Chondrocyte (in vitro differentiated cells): Measurements from ENCODE around the gene DRICH1. TPM values are rescaled to one million over a fixed set of nuclear protein-coding genes. Genes with fewer than 3 reads are reported as not detected.
A peak's percentile ranks its signal among the peaks of the same experiment; 100 is the strongest.
"Not testable (repeated sequence)": the region's sequence is repeated elsewhere in the genome, so short reads cannot be mapped to it uniquely, and the experiment has no call there.

Experiments
- DNase-seq: peaks from one replicate; pipeline ENCODE4 v3.0.0; 2021; ENCODE audit warnings: mixed read lengths, low spot score
- H3K27ac Mint-ChIP-seq: one replicate; pipeline ENCODE4 v1.8.0; 2021; ENCODE audit warnings: mild to moderate bottlenecking, moderate library complexity, mixed read lengths; ENCODE audit not compliant: unreplicated experiment
- H3K27me3 Mint-ChIP-seq: 2 replicates; pipeline ENCODE4 v1.8.0; 2021; ENCODE audit warnings: low read depth, mixed read lengths
- H3K36me3 Mint-ChIP-seq: 2 replicates; pipeline ENCODE4 v1.8.0; 2021; ENCODE audit warnings: low read depth, mixed read lengths
- H3K4me1 Mint-ChIP-seq: 2 replicates; pipeline ENCODE4 v1.8.0; 2021; ENCODE audit warnings: low read depth, mild to moderate bottlenecking, mixed read lengths
- H3K4me3 Mint-ChIP-seq: one replicate; pipeline ENCODE4 v1.8.0; 2021; ENCODE audit warnings: mild to moderate bottlenecking, moderate library complexity, mixed read lengths; ENCODE audit not compliant: unreplicated experiment
- H3K9me3 Mint-ChIP-seq: 2 replicates; pipeline ENCODE4 v1.8.0; 2021; ENCODE audit warnings: low read depth, mixed read lengths
- CTCF ChIP-seq: fragments of 200-600 bp; sonication (generic); IDR thresholded peaks from 2 replicates; pipeline ENCODE4 v1.5.0; 2021; ENCODE audit warnings: antibody characterized with exemption, mild to moderate bottlenecking, moderate library complexity
- total RNA-seq: library from RNA; stranded (reverse); gene quantifications from 3 replicates; pipeline ENCODE4 v1.2.1, GENCODE V29; 2021

Gene DRICH1
- total RNA-seq, 1 donor from 2014 or later, result not detected

GRCh38 chr22:23638611-23639010, 6.5 kb upstream of the DRICH1 start:
- H3K27ac Mint-ChIP-seq, result no peak overlapping the region
- H3K27me3 Mint-ChIP-seq, result no peaks in the 10 kb centered on the region
- H3K4me3 Mint-ChIP-seq, result no peak overlapping the region
- no peaks in the 10 kb centered on the region for H3K36me3 Mint-ChIP-seq
- no peaks in the 10 kb centered on the region for H3K4me1 Mint-ChIP-seq
- H3K9me3 Mint-ChIP-seq, result no peaks in the 10 kb centered on the region
- DNase-seq, result peak; percentile 51
- no peak for TF ChIP-seq CTCF

- H3K27ac Mint-ChIP-seq, H3K36me3 Mint-ChIP-seq, DNase-seq, H3K9me3 Mint-ChIP-seq, H3K4me1 Mint-ChIP-seq, H3K27me3 Mint-ChIP-seq, H3K4me3 Mint-ChIP-seq: not testable (repeated sequence)
Measured at GRCh38 chr22:23635291-23635690, 3.2 kb upstream of the DRICH1 start.

GRCh38 chr22:23628056-23628743, 3.9 kb downstream of the DRICH1 start:
- not testable (repeated sequence) for H3K36me3 Mint-ChIP-seq, DNase-seq, H3K27ac Mint-ChIP-seq, H3K9me3 Mint-ChIP-seq, H3K4me1 Mint-ChIP-seq, H3K4me3 Mint-ChIP-seq
- peaks cover 11% of the 10 kb centered on the region for H3K27me3 Mint-ChIP-seq

GRCh38 chr22:23627401-23628055, 4.6 kb downstream of the DRICH1 start:
- H3K36me3 Mint-ChIP-seq, H3K4me3 Mint-ChIP-seq, DNase-seq, H3K27ac Mint-ChIP-seq, H3K9me3 Mint-ChIP-seq, H3K4me1 Mint-ChIP-seq: not testable (repeated sequence)
- TF ChIP-seq CTCF, result peak; percentile 40
- H3K27me3 Mint-ChIP-seq, result peaks cover 13% of the 10 kb centered on the region

GRCh38 chr22:23626286-23626975, 5.7 kb downstream of the DRICH1 start:
- DNase-seq, result no peak
- peaks cover 13% of the 10 kb centered on the region for H3K27me3 Mint-ChIP-seq
- peaks cover 3% of the 10 kb centered on the region for H3K4me1 Mint-ChIP-seq
- H3K4me3 Mint-ChIP-seq, result no peak overlapping the region
- H3K9me3 Mint-ChIP-seq, result peaks cover 4% of the 10 kb centered on the region
- TF ChIP-seq CTCF, result no peak
- no peak overlapping the region for H3K27ac Mint-ChIP-seq
- peaks cover 6% of the 10 kb centered on the region for H3K36me3 Mint-ChIP-seq

GRCh38 chr22:23622634-23623033, 9.5 kb downstream of the DRICH1 start:
- no peak for TF ChIP-seq CTCF
- peaks cover 3% of the 10 kb centered on the region for H3K4me1 Mint-ChIP-seq
- H3K36me3 Mint-ChIP-seq, result peaks cover 7% of the 10 kb centered on the region
- no peak overlapping the region for H3K27ac Mint-ChIP-seq
- H3K9me3 Mint-ChIP-seq, result peaks cover 7% of the 10 kb centered on the region
- H3K4me3 Mint-ChIP-seq, result no peak overlapping the region
- no peak for DNase-seq
- H3K27me3 Mint-ChIP-seq, result peaks cover 17% of the 10 kb centered on the region

- not testable (repeated sequence) for H3K27ac Mint-ChIP-seq, H3K4me1 Mint-ChIP-seq, H3K4me3 Mint-ChIP-seq, H3K36me3 Mint-ChIP-seq, DNase-seq, H3K9me3 Mint-ChIP-seq
- peaks cover 18% of the 10 kb centered on the region for H3K27me3 Mint-ChIP-seq
Measured at GRCh38 chr22:23621916-23622315, 10.2 kb downstream of the DRICH1 start.
